ENCODE measurements around the gene KCNAB2.

DNA sequence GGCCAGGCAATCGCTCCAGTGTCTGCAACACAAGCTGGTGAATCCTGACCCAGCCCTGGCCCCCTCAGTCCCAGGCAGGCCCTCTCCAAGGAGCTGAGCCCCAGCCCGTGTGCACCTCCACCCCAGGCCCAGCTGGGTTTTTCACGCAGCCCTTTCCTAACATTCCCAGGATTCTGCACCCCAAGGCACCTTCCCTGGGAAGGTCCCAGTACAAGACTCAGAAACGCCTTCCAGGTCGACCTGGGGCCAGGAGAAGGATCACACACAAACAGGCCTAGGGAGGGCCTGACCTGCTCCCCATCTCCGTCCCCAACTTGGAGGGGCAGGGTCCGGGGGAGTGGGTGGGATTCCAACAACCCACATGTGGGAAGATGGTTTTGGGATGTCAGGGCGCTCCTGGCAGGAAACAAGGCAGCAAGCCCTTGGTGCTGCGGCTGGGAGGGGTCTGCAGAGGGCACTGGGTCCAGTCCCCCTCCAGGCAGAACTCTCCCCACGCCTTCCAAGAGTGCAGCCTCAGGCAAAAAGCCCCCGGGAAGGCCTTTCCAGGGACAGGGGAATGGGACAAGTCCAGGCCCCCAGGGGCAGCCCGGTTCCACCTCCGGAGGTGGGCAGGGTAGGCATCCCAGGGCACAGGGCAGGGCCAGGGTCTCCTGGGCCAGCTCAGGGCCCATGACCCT, 58.3 kb downstream of the KCNAB2 start:
- TF ChIP-seq CREB5 (CRISPR knock-in tag; IDR thresholded peaks at IDR 0.05; ENCODE audit: low read depth): no peak
- TF ChIP-seq ZFP3 (CRISPR knock-in tag; IDR thresholded peaks at IDR 0.05): no peak
- no peak for TF ChIP-seq PATZ1 (CRISPR knock-in tag; IDR thresholded peaks at IDR 0.05; ENCODE audit: borderline replicate concordance)
- no peak for TF ChIP-seq CSDC2 (CRISPR knock-in tag; IDR thresholded peaks at IDR 0.05)
- TF ChIP-seq BACH2 (CRISPR knock-in tag; IDR thresholded peaks at IDR 0.05; ENCODE audit: borderline replicate concordance): no peak
- TF ChIP-seq ZFP30 (CRISPR knock-in tag; IDR thresholded peaks at IDR 0.05): no peak

Measured in SK-N-SH treated with all-trans-retinoic acid at 6 μM for 48 hours (cell line).